SK-N-SH (cell line): Measurements from ENCODE around the gene ZNF280D. TPM values are rescaled to one million over a fixed set of nuclear protein-coding genes. Genes with fewer than 3 reads are reported as not detected.

Experiments used
- CTCF ChIA-PET: fragments of 300-600, 350-600 bp; formaldehyde crosslinking; extraction: SDS; loops from one replicate; lab custom pipeline; 2021; lab: Yijun Ruan, JAX
- POLR2A ChIA-PET: fragments of 350-600 bp; sonication (Branson Sonifier 250); formaldehyde crosslinking; extraction: SDS; loops from one replicate; lab custom pipeline; 2020; ENCODE audit warnings: antibody characterized with exemption, inconsistent platforms; lab: Yijun Ruan, JAX
- DNase-seq: peaks from one replicate; pipeline ENCODE4 v3.0.0; 2012
- H2AFZ ChIP-seq: fragments of 200-600 bp; sonication (generic); 2 replicates; pipeline ENCODE4 v1.8.1; 2016; ENCODE audit warnings: antibody characterized with exemption, mild to moderate bottlenecking, low read depth
- H3F3A ChIP-seq: fragments of 200-600 bp; sonication (generic); replicated peaks from 2 replicates; pipeline ENCODE3; 2016; ENCODE audit warnings: antibody characterized with exemption, mild to moderate bottlenecking; ENCODE audit not compliant: insufficient read depth
- H3K27ac ChIP-seq, 2 experiments: fragments of 200-500 bp in 1 of 2; fragments of 200-600 bp in 1 of 2; sonication (Bioruptor generic) in 1 of 2; sonication (generic), shearing (Covaris generic) in 1 of 2; 2 replicates each; pipeline versions ENCODE4 v1.5.1 to v1.6.1; 2014 to 2016; ENCODE audit warnings: low read depth in 2 of 2, inconsistent platforms in 1 of 2, low read length in 1 of 2, mild to moderate bottlenecking in 1 of 2, mixed read lengths in 1 of 2
- H3K27me3 ChIP-seq: fragments of 200-600 bp; sonication (generic), shearing (Covaris generic); 2 replicates; pipeline ENCODE4 v1.6.1; 2016; ENCODE audit warnings: mixed run types; ENCODE audit not compliant: insufficient read depth
- H3K36me3 ChIP-seq, 2 experiments: fragments of 200-500 bp in 1 of 2; fragments of 200-600 bp in 1 of 2; sonication (Bioruptor generic) in 1 of 2; sonication (generic) in 1 of 2; replicated peaks in 1 of 2; 2 replicates each; pipeline versions ENCODE3 to v1.5.1; 2014 to 2016; ENCODE audit warnings: low read length in 1 of 2, mild to moderate bottlenecking in 1 of 2; ENCODE audit not compliant: insufficient read depth in 2 of 2, control insufficient read depth in 1 of 2
- H3K4me1 ChIP-seq, 2 experiments: fragments of 200-500 bp in 1 of 2; fragments of 200-600 bp in 1 of 2; sonication (Bioruptor generic) in 1 of 2; sonication (generic), shearing (Covaris generic) in 1 of 2; 2 replicates each; pipeline versions ENCODE4 v1.5.1 to v1.6.1; 2014 to 2016; ENCODE audit warnings: low read depth in 1 of 2, low read length in 1 of 2, mixed run types in 1 of 2; ENCODE audit not compliant: insufficient read depth in 2 of 2, control insufficient read depth in 1 of 2
- H3K4me2 ChIP-seq: fragments of 200-600 bp; sonication (generic), shearing (Covaris generic); 2 replicates; pipeline ENCODE4 v1.6.1; 2017; ENCODE audit warnings: mixed run types
- H3K4me3 ChIP-seq, 2 experiments: fragments of 200-500 bp in 1 of 2; fragments of 200-600 bp in 1 of 2; sonication (Bioruptor generic) in 1 of 2; sonication (generic), shearing (Covaris generic) in 1 of 2; 2 replicates each; pipeline versions ENCODE4 v1.5.1 to v1.8.1; 2014 to 2016; ENCODE audit warnings: low read depth in 2 of 2, inconsistent platforms in 1 of 2, low read length in 1 of 2, mild to moderate bottlenecking in 1 of 2, mixed read lengths in 1 of 2, moderate library complexity in 1 of 2
- H3K79me2 ChIP-seq: fragments of 200-600 bp; sonication (generic); 2 replicates; pipeline ENCODE4 v1.8.1; 2017; ENCODE audit warnings: mild to moderate bottlenecking; ENCODE audit not compliant: insufficient read depth
- H3K9ac ChIP-seq: fragments of 200-600 bp; sonication (generic); 2 replicates; pipeline ENCODE4 v1.6.1; 2017; ENCODE audit warnings: mixed run types
- H3K9me2 ChIP-seq: fragments of 200-600 bp; sonication (generic); 2 replicates; pipeline ENCODE4 v1.6.1; 2017; ENCODE audit warnings: mixed run types
- H3K9me3 ChIP-seq: fragments of 200-600 bp; sonication (generic); 2 replicates; pipeline ENCODE4 v1.6.1; 2017; ENCODE audit warnings: mixed run types, mild to moderate bottlenecking, moderate library complexity
- H4K20me1 ChIP-seq: fragments of 200-600 bp; sonication (generic); 2 replicates; pipeline ENCODE4 v1.6.1; 2017; ENCODE audit warnings: mild to moderate bottlenecking, mixed run types; ENCODE audit not compliant: insufficient read depth
- CHD2 ChIP-seq: fragments of 150-350 bp; IDR thresholded peaks from 2 replicates; pipeline ENCODE4 v1.6.1; 2018; ENCODE audit warnings: low read length; ENCODE audit not compliant: partially characterized antibody
- FOSL2 ChIP-seq: IDR thresholded peaks from 2 replicates; pipeline ENCODE4 v1.4.0; 2012; ENCODE audit warnings: low read depth, mild to moderate bottlenecking, moderate library complexity, borderline replicate concordance
- FOXJ3 ChIP-seq: sonication (generic); formaldehyde crosslinking; IDR thresholded peaks from 2 replicates; pipeline ENCODE4 v1.5.1; 2020; ENCODE audit warnings: mild to moderate bottlenecking, missing genetic modification reagents
- FOXM1 ChIP-seq: IDR thresholded peaks from 2 replicates; pipeline ENCODE4 v1.4.0; 2012; ENCODE audit warnings: low read depth, mild to moderate bottlenecking
- GATA2 ChIP-seq: sonication (generic); formaldehyde crosslinking; IDR thresholded peaks from 2 replicates; pipeline ENCODE4 v1.5.0; 2020; ENCODE audit warnings: mild to moderate bottlenecking, missing genetic modification reagents
- MAX ChIP-seq: IDR thresholded peaks from 2 replicates; pipeline ENCODE4 v1.4.0; 2012; ENCODE audit warnings: low read depth
- MEF2A ChIP-seq: IDR thresholded peaks from 2 replicates; pipeline ENCODE4 v1.4.0; 2012; ENCODE audit warnings: low read depth, borderline replicate concordance
- NRF1 ChIP-seq: IDR thresholded peaks from 2 replicates; pipeline ENCODE4 v1.6.1; 2012; ENCODE audit warnings: low read depth, mild to moderate bottlenecking, low read length
- POLR2AphosphoS5 ChIP-seq: IDR thresholded peaks from 2 replicates; pipeline ENCODE4 v1.6.1; 2012; ENCODE audit warnings: low read depth, low read length
- RAD21 ChIP-seq: IDR thresholded peaks from 2 replicates; pipeline ENCODE4 v1.6.1; 2012; ENCODE audit warnings: mild to moderate bottlenecking, low read length
- RCOR1 ChIP-seq: fragments of 150-350 bp; IDR thresholded peaks from 2 replicates; pipeline ENCODE4 v1.6.1; 2017; ENCODE audit warnings: antibody characterized with exemption, low read length
- REST ChIP-seq: IDR thresholded peaks from 2 replicates; pipeline ENCODE4 v1.6.1; 2012; ENCODE audit warnings: mild to moderate bottlenecking, low read depth, low read length, moderate library complexity
- RXRA ChIP-seq: IDR thresholded peaks from 2 replicates; pipeline ENCODE4 v1.4.0; 2012; ENCODE audit warnings: low read depth, mild to moderate bottlenecking, borderline replicate concordance
- SIN3A ChIP-seq: IDR thresholded peaks from 2 replicates; pipeline ENCODE4 v1.6.1; 2012; ENCODE audit warnings: low read depth, mild to moderate bottlenecking, low read length, moderate library complexity, borderline replicate concordance
- TCF12 ChIP-seq: IDR thresholded peaks from 2 replicates; pipeline ENCODE4 v1.4.0; 2012
- TEAD4 ChIP-seq: IDR thresholded peaks from 2 replicates; pipeline ENCODE4 v1.4.0; 2012; ENCODE audit warnings: mild to moderate bottlenecking, borderline replicate concordance; ENCODE audit not compliant: insufficient read depth
- USF1 ChIP-seq: IDR thresholded peaks from 2 replicates; pipeline ENCODE4 v1.4.0; 2012; ENCODE audit warnings: low read depth, borderline replicate concordance
- YY1 ChIP-seq: IDR thresholded peaks from 2 replicates; pipeline ENCODE4 v1.4.0; 2012; ENCODE audit warnings: low read depth, mild to moderate bottlenecking
- WGBS: methylation state at CpG from one replicate; pipeline ENCODE4 v1.1.6; 2017; ENCODE audit warnings: low lambda C conversion rate; 5-methylcytosine and 5-hydroxymethylcytosine counted together
- polyA plus RNA-seq, 3 experiments: library from polyadenylated mRNA; depleted of rRNA; stranded (reverse); fragments of >200 nt; gene quantifications; 2 replicates each; pipeline ENCODE4 v1.2.3, GENCODE V29; 2012

The ZNF280D gene
- polyA plus RNA-seq, 1 of the 3 experiments (the other 2 are of a cell fraction), result 5.4 TPM

- no peak overlapping the region for H3K27ac ChIP-seq
- no peaks in the 10 kb centered on the region for H3K9me3 ChIP-seq
- no peak overlapping the region for H2AFZ ChIP-seq
- TF ChIP-seq POLR2AphosphoS5, result no peak
- no peak for TF ChIP-seq RXRA
- TF ChIP-seq CHD2, result no peak
- TF ChIP-seq FOXJ3 (CRISPR knock-in tag), result no peak
- TF ChIP-seq YY1, result no peak
- TF ChIP-seq MAX, result no peak
- no peak for TF ChIP-seq FOXM1
- no peak for TF ChIP-seq NRF1
- no peak for TF ChIP-seq TCF12
- no peak for TF ChIP-seq REST
- TF ChIP-seq FOSL2, result no peak
- TF ChIP-seq GATA2 (CRISPR knock-in tag), result no peak
- TF ChIP-seq RCOR1, result no peak
- TF ChIP-seq USF1, result no peak
- no peak for TF ChIP-seq RAD21
- no peak for TF ChIP-seq SIN3A
- no peak for TF ChIP-seq TEAD4
- TF ChIP-seq MEF2A, result no peak
- TF ChIP-seq, all 33 proteins: peak for 0
- Histone ChIP-seq H3K79me2 (no peaks in the 10 kb centered on the region), H4K20me1 (no peaks in the 10 kb centered on the region), H3F3A (peaks cover 4% of the 10 kb centered on the region), H3K27me3 (no peaks in the 10 kb centered on the region), H3K4me2 (no peak overlapping the region), H3K36me3 (peaks cover 16 to 28% of the 10 kb centered on the region in 2 experiments), H3K9me2 (no peaks in the 10 kb centered on the region), H3K4me3 (no peak overlapping the region), H3K9ac (no peak overlapping the region), H3K4me1 (no peaks in the 10 kb centered on the region)
- DNase-seq, result no peak
- ChIA-PET POLR2A (no interaction called here), CTCF (no interaction called here)
- 88% methylated on average over 2 of the region's 2 CpGs for WGBS
Measured at GRCh38 chr15:56648311-56648710, 85.0 kb downstream of the ZNF280D start.
